NOMO-1 treated with DMSO at 0.1 percent for 48 hours (cell line): ENCODE measurements around the gene ZEB1.

Experiments
- DNase-seq: peaks from one replicate; lab custom pipeline; 2025; ENCODE audit not compliant: unreplicated experiment; lab: John Stamatoyannopoulos, UW

ZEB1 gene

GRCh38 chr10:31318854-31319601, at the start of gene ZEB1:
Gene ZEB1 (plus strand): TSS chr10:31319216. CDS start chr10:31319235, 19 bp downstream.
- DNase-seq: peak; percentile 54

DNA sequence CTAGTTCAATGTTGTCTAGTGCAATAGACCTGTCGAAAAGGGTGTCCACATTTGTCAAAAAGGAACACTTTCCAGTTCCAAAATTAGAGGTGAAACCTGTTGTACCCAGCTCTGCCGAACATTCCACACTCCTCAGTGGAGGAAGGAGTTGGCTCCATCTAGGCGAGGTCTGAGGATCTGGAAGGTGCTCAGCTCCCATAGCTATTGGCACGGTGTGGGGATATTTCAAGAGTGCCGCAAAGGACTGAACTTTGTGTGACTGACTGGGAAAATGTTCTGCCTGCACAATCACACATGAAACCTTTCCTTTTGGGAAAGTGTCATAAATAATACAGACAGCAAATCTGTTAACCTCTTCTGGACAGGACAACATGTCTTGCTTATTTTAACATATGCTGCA, 48.1 kb upstream of the ZEB1 start:
- no peak for DNase-seq

- DNase-seq: no peak
Observed at GRCh38 chr10:31272841-31273240, 46.2 kb upstream of the ZEB1 start.

DNA sequence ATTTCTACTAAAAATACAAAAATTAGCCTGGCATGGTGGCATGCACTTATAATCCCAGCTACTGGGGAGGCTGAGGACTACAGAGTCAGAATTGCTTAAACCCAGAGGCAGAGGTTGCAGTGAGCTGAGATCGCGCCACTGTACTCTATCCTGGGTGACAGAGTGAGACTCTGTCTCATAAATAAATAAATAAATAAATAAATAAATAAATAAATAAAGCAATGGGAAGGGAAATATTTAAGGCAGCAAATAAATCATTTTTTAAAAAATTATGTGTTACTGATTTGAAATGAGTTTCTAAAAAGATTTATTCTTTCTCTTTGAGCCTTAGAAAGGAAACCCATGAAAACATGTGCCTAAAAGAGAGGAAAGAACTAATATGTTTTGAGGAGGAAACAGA, 45.2 kb upstream of the ZEB1 start:
- DNase-seq: no peak

DNA sequence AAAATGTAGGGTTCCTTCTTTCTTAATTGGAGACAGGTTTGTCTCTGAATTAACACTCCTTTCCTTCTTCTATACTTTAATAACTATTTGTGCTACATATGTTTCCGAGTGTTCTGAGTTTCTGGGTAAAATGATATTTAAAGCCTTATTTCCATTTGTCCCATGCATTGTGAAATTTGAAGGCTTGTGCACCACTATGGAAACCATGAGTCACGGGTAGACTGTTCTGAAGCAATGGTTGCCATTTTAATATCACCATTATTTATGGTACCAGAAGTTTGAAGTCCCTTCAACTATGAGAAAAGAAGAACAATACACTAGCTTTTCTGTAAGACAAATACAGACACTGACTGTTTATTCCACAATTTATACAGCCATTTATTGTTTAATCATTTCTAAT, 44.7 kb upstream of the ZEB1 start:
- DNase-seq: peak; percentile 57

- no peak for DNase-seq
Observed at GRCh38 chr10:31278279-31278941, 40.6 kb upstream of the ZEB1 start.

GRCh38 chr10:31280972-31281371, 38.0 kb upstream of the ZEB1 start:
- no peak for DNase-seq

DNA sequence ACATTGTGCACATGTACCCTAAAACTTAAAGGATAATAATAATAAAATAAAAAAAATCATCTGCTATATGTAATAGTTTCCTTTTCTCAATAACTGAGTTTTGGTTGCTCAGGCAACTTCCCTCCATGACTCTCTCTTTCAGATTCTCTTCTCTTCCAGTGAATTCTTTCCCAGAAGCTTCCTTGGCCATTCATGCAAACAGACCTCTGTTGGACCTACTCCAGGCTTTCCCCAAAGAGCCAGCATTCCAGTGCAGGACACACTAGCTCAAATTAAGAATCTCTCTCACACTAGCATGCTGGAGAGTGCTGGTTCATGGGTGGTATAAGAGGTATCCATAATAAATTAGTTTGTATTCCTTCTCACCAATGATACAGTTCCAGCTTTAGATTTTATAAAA, 31.0 kb upstream of the ZEB1 start:
- DNase-seq: no peak

- DNase-seq: no peak
Observed at GRCh38 chr10:31288962-31289361, 30.1 kb upstream of the ZEB1 start.

DNA sequence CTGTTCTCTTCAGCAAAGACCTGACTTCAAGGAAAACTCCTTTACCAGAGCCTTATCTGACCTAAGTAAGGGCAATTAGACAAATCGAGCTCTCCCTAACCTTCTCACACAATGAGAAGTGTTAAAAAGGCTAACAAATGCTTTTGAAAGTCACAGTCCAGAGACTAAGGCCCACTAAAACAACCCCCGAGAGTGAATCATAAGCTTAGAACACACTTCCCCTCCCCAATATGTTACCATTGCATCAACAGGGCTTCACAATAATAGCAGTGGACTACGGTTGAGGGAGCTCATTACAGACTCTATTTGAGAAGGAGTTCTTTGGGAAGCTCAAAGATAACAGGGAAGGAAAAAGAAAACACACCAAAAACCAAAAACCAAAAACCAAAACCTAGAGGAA, 28.6 kb upstream of the ZEB1 start:
- no peak for DNase-seq

DNA sequence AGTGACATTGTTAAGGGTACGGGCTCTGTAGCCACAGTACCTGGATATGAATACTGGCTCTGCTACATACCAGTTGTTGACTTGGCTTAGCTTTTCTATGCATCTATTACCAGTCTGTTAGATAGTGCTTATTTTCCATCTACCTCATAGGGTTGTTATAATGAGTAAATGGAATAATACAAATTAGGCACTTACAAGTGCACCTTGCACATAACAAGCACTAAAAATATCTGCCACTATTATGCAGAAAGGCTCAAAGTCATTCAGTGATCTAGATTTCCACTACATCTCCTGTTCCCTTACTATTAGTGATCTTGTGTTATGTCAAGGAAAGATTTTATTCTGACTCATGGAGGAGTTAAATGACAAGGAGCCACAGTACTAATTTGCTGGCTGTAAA, 27.9 kb upstream of the ZEB1 start:
- DNase-seq: no peak

- no peak for DNase-seq
Observed at GRCh38 chr10:31294558-31294957, 24.5 kb upstream of the ZEB1 start.

- DNase-seq: no peak
Observed at GRCh38 chr10:31296754-31297153, 22.3 kb upstream of the ZEB1 start.

DNA sequence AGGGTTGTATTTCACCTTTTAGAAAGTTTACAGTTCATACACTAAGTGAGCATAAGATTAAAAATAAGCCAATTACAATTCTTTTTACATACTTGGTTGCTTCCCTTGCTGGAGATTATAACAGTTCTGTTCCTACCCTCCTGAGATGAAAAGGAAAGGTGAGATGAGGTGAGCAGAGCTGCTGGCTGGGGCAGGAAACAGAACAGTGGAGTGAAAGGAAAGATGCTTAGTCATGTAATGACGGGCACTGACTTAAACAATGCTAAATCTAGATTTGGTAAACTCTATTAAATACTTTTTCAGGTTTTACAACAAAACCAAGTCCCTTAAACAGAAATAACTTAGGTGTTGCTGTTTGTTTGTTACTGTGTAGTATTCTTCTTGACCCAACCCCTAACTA, 19.9 kb upstream of the ZEB1 start:
- DNase-seq: no peak

DNA sequence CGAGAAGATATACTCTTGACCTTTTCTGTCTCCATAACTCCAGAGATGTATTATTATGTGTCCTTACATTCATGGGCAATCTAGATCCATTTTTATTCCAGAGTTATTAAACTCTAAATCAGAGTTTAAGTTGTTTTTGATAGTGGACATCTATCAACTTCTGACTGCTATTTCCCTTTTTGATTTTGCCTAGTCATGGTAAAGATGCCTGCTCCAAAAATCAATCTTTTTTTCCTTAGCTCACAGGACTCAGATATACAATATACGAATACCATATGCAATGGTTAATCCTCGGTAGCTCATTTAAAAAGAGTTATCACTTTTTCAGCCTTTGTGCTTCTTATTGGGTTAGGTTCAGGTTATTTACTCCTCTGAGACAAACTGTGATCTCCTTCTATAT, 15.8 kb upstream of the ZEB1 start:
- DNase-seq: no peak

- DNase-seq: no peak
Observed at GRCh38 chr10:31304291-31304970, 14.6 kb upstream of the ZEB1 start.

GRCh38 chr10:31313396-31313795, 5.6 kb upstream of the ZEB1 start:
- no peak for DNase-seq

DNA sequence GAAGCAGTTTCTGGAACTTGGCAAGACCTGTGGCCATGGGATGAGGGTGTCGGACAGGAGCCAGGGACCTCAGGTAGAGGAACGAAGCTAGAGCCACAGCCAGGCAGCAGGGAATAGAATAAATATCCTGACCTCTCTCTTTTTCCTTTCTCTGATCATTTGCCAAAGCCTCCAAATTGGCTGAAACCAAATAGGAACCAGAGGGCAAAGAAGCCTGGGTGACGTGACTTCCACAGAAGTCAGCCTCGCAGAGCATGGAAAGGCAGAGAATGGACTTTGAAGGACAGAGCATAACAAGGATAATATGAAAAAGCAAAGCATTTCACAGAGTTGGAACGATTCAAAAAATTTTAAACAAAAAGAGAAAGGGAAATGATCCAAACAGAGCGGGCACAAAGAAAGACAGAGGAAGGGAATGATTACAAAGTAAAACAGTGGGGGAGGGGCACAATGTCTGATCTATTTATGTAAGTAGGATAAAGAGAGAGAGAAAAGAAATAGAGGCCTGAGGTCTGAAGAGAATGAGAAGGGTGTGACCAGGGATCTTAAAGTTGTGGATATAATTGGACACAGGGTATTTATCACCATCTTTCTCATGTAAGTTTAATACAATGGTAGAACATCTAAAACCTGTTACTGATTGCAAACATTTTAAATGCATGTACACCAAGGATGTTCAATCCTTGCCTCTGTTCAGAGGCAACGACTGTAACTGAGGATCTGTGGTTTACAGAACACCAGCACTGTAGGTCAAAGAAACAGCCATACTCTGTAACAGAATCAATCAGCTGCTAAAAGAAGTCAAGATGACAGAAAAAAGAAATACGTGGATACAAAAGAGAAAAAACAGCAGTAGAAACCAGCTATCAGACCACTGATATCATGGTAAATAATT, 4.5 kb upstream of the ZEB1 start:
- no peak for DNase-seq

- no peak for DNase-seq
Observed at GRCh38 chr10:31315453-31315852, 3.6 kb upstream of the ZEB1 start.

GRCh38 chr10:31317171-31317570, 1.8 kb upstream of the ZEB1 start:
- no peak for DNase-seq

DNA sequence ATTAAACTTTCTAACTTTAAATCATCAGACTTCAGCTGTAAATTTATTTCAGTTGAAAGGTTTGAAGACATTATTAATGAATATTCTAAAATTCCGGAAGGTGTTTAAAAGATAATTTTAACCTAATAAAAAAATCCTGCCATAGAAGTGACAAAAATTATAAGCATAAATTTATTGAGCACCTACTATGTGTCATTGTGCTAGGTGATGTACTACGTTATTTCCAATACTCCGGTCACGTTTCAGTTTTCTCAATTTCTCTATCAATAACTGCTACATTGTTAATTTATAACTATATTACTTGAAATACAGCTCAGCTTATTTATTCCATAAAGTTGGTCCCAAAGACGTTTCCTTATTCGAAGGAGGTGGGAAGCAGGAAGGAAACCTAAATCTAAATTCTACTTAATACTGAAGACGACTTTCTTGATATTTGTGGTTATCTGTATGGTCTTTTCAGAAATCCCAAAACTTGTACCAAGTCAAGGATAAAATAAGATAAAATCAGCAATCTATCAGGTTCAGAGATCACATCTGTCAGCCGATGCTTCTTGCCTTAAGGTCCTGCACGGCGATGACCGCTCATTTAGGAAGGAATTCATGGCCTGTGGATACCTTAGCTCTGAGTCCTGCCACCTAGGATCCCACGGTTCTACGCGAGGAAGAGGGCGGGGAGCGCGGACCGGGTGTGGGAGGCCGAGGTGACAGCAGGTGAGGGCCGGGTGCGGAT, 1.2 kb upstream of the ZEB1 start:
- DNase-seq: no peak
